Iris pigment epithelial cell (primary cell): ENCODE data around the gene IRF1.

Experiments used
- DNase-seq: peaks from one replicate; pipeline ENCODE4 v3.0.0-alpha.2; 2011; ENCODE audit warnings: low read depth

Gene IRF1

GRCh38 chr5:132474131-132474723 is 16.3 kb downstream of the IRF1 start:
- DNase-seq: no peak

GRCh38 chr5:132473668-132474067 is 16.9 kb downstream of the IRF1 start:
- DNase-seq: no peak

- DNase-seq: no peak
Observed at GRCh38 chr5:132473019-132473531, 17.5 kb downstream of the IRF1 start.

- DNase-seq: no peak
Observed at GRCh38 chr5:132472431-132472830, 18.1 kb downstream of the IRF1 start.

- DNase-seq: no peak
Observed at GRCh38 chr5:132471944-132472343, 18.6 kb downstream of the IRF1 start.

- no peak for DNase-seq
Observed at GRCh38 chr5:132471151-132471907, 19.2 kb downstream of the IRF1 start.

- no peak for DNase-seq
Observed at GRCh38 chr5:132470596-132470995, 20.0 kb downstream of the IRF1 start.

GRCh38 chr5:132470010-132470392 is 20.6 kb downstream of the IRF1 start:
- DNase-seq: no peak

- no peak for DNase-seq
Observed at GRCh38 chr5:132469380-132470009, 21.1 kb downstream of the IRF1 start.

GRCh38 chr5:132468656-132469379 is 21.8 kb downstream of the IRF1 start:
- DNase-seq: no peak

- DNase-seq: no peak
Observed at GRCh38 chr5:132467287-132467984, 23.1 kb downstream of the IRF1 start.

GRCh38 chr5:132466433-132467286 is 23.9 kb downstream of the IRF1 start:
- DNase-seq: peak; percentile 79

- DNase-seq: no peak
Observed at GRCh38 chr5:132465059-132465707, 25.4 kb downstream of the IRF1 start.

GRCh38 chr5:132464156-132464939 is 26.2 kb downstream of the IRF1 start:
- DNase-seq: no peak

- no peak for DNase-seq
Observed at GRCh38 chr5:132463811-132464155, 26.8 kb downstream of the IRF1 start.

GRCh38 chr5:132462856-132463745 is 27.5 kb downstream of the IRF1 start:
- DNase-seq: no peak

- no peak for DNase-seq
Observed at GRCh38 chr5:132462333-132462732, 28.2 kb downstream of the IRF1 start.

- DNase-seq: no peak
Observed at GRCh38 chr5:132461569-132462070, 29.0 kb downstream of the IRF1 start.
